ENCODE measurements around the gene ARID2. TPM values are rescaled to one million over a fixed set of nuclear protein-coding genes. Genes with fewer than 3 reads are reported as not detected.

Gene ARID2
- total and polyA plus RNA-seq, 10 of the 15 experiments (the other 5 are each of a cell fraction or from before 2014, with no cell fraction given): 9.2 to 29.8 (median 20.3) TPM

DNA sequence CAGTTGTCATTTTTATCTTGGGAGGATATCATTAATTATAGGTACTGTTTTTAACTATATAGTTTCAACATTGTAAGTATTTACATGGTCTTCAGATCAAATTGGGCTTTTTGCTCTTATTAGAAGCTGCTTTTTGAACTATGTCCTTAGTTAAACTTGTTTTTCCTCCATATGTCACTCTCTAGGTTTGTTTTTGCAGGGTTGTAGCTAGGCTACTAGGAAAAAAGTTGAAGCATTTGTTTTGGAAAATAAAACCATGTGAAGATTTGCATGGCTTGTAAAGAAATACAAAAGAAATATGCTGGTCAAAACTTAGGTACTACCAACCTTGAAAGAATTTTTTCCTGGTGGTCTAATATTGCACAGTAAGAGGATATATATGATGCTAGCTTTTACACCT is 3.4 kb downstream of the ARID2 start (continued):
- no peak for TF ChIP-seq CHD4 (IDR thresholded peaks at IDR 0.05)
- TF ChIP-seq ESRRA (IDR thresholded peaks at IDR 0.05; ENCODE audit: low read length): no peak
- TF ChIP-seq TCF12 (IDR thresholded peaks at IDR 0.05; ENCODE audit: low read depth, low read length): no peak
- TF ChIP-seq HDGF (IDR thresholded peaks at IDR 0.05): no peak
- TF ChIP-seq, protein P1, sequence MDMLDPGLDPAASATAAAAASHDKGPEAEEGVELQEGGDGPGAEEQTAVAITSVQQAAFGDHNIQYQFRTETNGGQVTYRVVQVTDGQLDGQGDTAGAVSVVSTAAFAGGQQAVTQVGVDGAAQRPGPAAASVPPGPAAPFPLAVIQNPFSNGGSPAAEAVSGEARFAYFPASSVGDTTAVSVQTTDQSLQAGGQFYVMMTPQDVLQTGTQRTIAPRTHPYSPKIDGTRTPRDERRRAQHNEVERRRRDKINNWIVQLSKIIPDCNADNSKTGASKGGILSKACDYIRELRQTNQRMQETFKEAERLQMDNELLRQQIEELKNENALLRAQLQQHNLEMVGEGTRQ (IDR thresholded peaks at IDR 0.05; ENCODE audit: borderline replicate concordance, low read depth, low read length): no peak
- TF ChIP-seq STAT3 (IDR thresholded peaks at IDR 0.05; ENCODE audit: low read depth, low read length): no peak
- no peak for TF ChIP-seq MYC (IDR thresholded peaks at IDR 0.05; ENCODE audit: insufficient read depth, insufficient read length, insufficient replicate concordance, low read length, severe bottlenecking)
- TF ChIP-seq, protein P2, sequence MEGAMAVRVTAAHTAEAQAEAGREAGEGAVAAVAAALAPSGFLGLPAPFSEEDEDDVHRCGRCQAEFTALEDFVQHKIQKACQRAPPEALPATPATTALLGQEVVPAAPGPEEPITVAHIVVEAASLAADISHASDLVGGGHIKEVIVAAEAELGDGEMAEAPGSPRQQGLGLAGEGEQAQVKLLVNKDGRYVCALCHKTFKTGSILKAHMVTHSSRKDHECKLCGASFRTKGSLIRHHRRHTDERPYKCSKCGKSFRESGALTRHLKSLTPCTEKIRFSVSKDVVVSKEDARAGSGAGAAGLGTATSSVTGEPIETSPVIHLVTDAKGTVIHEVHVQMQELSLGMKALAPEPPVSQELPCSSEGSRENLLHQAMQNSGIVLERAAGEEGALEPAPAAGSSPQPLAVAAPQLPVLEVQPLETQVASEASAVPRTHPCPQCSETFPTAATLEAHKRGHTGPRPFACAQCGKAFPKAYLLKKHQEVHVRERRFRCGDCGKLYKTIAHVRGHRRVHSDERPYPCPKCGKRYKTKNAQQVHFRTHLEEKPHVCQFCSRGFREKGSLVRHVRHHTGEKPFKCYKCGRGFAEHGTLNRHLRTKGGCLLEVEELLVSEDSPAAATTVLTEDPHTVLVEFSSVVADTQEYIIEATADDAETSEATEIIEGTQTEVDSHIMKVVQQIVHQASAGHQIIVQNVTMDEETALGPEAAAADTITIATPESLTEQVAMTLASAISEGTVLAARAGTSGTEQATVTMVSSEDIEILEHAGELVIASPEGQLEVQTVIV (IDR thresholded peaks at IDR 0.05; ENCODE audit: borderline replicate concordance, partially characterized antibody): no peak

DNA sequence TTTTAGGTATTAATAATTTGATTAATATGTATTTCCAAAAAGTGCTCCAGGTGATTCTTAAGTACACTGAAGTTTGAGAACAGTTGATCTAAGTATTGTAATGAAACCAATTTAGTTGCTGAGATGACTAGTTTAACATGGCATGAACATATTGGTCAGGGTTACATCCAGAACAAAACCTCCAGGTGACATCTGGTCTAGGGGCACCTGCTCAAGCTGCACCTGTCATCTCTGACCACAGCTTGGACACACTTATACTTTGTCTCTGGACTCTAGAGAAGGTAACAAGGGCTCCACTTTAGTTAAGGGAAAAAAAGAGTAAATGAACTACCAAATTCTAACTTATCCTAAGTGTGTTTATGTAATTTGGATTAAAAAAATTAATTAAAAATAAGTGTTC is 8.1 kb downstream of the ARID2 start:
- Histone ChIP-seq H3K79me2 (ENCODE audit: control insufficient read depth, insufficient read depth, low read length) (peaks cover 85% of the 10 kb centered on the region), H3K9ac (ENCODE audit: control insufficient read depth, insufficient read depth, low read length) (no peak overlapping the region), H4K20me1 (ENCODE audit: control insufficient read depth, insufficient read depth) (no peaks in the 10 kb centered on the region), H3K27ac (ENCODE audit: control insufficient read depth, insufficient read depth) (no peak overlapping the region), H3K4me2 (ENCODE audit: control insufficient read depth, insufficient read depth) (no peak overlapping the region), H3K36me3 (ENCODE audit: control insufficient read depth in 2 of 2, insufficient read depth in 2 of 2, low read length in 1 of 2) (peaks cover 0 to 9% of the 10 kb centered on the region in 2 experiments; a peak in 3 of 4 replicates), H3K4me3 (no peak overlapping the region), H3K9me3 (replicated peaks; ENCODE audit: control insufficient read depth, insufficient read depth, low read length) (peaks cover 10% of the 10 kb centered on the region; the same call in 2 of the 3 replicates), H3K27me3 (replicated peaks in 1 of 2; ENCODE audit: control insufficient read depth in 2 of 2, insufficient read depth in 2 of 2, low read length in 1 of 2) (no peaks in the 10 kb centered on the region), H3K4me1 (ENCODE audit: control insufficient read depth, insufficient read depth, low read length) (no peaks in the 10 kb centered on the region), H2AFZ (ENCODE audit: control insufficient read depth, low read depth, low read length) (no peak overlapping the region)
- DNase-seq (ENCODE audit: low read depth, low spot score) (no peak), FAIRE-seq (no peak), ATAC-seq (peak; percentile 26; the same call in 2 of the 3 replicates)
- POLR2A ChIA-PET: no interaction called here
- in situ Hi-C loops (cut with MboI) (no loop called here), intact Hi-C loops (cut with micrococcal nuclease; ENCODE audit: unreplicated experiment) (no loop called here)
- no peak for TF ChIP-seq SIN3A (IDR thresholded peaks at IDR 0.05; ENCODE audit: low read depth, low read length)
- 0 out of 2 replicates have a peak, but pooled peaks have one; percentile 43 for TF ChIP-seq TCF12 (IDR thresholded peaks at IDR 0.05; ENCODE audit: low read depth, low read length)
- no peak for TF ChIP-seq ZNF274 (IDR thresholded peaks at IDR 0.05; ENCODE audit: insufficient read depth, insufficient read length)
- TF ChIP-seq NFYA (IDR thresholded peaks at IDR 0.05; ENCODE audit: borderline replicate concordance, low read depth, low read length): no peak
- TF ChIP-seq GATAD2B (conservative IDR thresholded peaks at IDR 0.05; ENCODE audit: low read depth): no peak
- TF ChIP-seq, protein P3, sequence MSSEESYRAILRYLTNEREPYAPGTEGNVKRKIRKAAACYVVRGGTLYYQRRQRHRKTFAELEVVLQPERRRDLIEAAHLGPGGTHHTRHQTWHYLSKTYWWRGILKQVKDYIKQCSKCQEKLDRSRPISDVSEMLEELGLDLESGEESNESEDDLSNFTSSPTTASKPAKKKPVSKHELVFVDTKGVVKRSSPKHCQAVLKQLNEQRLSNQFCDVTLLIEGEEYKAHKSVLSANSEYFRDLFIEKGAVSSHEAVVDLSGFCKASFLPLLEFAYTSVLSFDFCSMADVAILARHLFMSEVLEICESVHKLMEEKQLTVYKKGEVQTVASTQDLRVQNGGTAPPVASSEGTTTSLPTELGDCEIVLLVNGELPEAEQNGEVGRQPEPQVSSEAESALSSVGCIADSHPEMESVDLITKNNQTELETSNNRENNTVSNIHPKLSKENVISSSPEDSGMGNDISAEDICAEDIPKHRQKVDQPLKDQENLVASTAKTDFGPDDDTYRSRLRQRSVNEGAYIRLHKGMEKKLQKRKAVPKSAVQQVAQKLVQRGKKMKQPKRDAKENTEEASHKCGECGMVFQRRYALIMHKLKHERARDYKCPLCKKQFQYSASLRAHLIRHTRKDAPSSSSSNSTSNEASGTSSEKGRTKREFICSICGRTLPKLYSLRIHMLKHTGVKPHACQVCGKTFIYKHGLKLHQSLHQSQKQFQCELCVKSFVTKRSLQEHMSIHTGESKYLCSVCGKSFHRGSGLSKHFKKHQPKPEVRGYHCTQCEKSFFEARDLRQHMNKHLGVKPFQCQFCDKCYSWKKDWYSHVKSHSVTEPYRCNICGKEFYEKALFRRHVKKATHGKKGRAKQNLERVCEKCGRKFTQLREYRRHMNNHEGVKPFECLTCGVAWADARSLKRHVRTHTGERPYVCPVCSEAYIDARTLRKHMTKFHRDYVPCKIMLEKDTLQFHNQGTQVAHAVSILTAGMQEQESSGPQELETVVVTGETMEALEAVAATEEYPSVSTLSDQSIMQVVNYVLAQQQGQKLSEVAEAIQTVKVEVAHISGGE (CRISPR knock-in tag; IDR thresholded peaks at IDR 0.05): no peak
- no peak for TF ChIP-seq RELA (IDR thresholded peaks at IDR 0.05; ENCODE audit: borderline replicate concordance, partially characterized antibody)
- SMC1A ChIA-PET (ENCODE audit: uncharacterized antibody, unreplicated experiment): no interaction called here
- BruUV-seq (replicated peaks): no TSS peak
- RAD21 ChIA-PET (ENCODE audit: unreplicated experiment): no interaction called here
- CTCF ChIA-PET: no interaction called here
